ENCODE data around the gene P2RY13. TPM values are rescaled to one million over a fixed set of nuclear protein-coding genes. Genes with fewer than 3 reads are reported as not detected.

P2RY13 gene
- total and polyA plus RNA-seq, 10 of the 15 experiments (the other 5 are each of a cell fraction or from before 2014, with no cell fraction given), result not detected

DNA sequence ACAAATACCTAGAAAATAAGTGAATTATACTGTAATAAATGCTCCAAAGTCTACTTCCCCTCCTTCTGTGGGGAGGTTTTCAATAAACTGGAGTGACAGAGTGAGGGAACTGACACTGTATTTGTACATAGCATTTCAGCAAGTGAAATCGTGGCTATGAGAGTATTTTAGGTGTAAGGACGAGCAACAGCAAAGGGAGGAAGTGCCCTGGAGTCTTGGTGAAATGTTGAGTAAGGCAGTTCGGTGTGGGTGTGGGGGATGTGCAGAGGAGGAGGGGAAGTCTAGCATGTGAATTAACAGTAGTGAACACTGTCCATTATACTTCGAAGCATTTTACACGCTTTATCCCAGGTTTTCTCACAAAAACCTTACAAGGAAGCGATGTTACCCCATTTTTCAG, 18.1 kb upstream of the P2RY13 start:
- Histone ChIP-seq H2AFZ (ENCODE audit: control insufficient read depth, low read depth, low read length) (no peak overlapping the region), H3K9me3 (replicated peaks; ENCODE audit: control insufficient read depth, insufficient read depth, low read length) (no peaks in the 10 kb centered on the region), H3K27ac (ENCODE audit: control insufficient read depth, insufficient read depth) (no peak overlapping the region), H3K9ac (ENCODE audit: control insufficient read depth, insufficient read depth, low read length) (no peak overlapping the region), H3K4me3 (no peak overlapping the region), H3K4me2 (ENCODE audit: control insufficient read depth, insufficient read depth) (no peak overlapping the region), H3K4me1 (ENCODE audit: control insufficient read depth, insufficient read depth, low read length) (peaks cover 14% of the 10 kb centered on the region), H3K36me3 (ENCODE audit: control insufficient read depth in 2 of 2, insufficient read depth in 2 of 2, low read length in 1 of 2) (no peaks in the 10 kb centered on the region), H4K20me1 (ENCODE audit: control insufficient read depth, insufficient read depth) (no peaks in the 10 kb centered on the region), H3K27me3 (replicated peaks in 1 of 2; ENCODE audit: control insufficient read depth in 2 of 2, insufficient read depth in 2 of 2, low read length in 1 of 2) (no peaks in the 10 kb centered on the region), H3K79me2 (ENCODE audit: control insufficient read depth, insufficient read depth, low read length) (no peaks in the 10 kb centered on the region)
- 17% methylated on average over 6 of the region's 6 CpGs for WGBS (ENCODE audit: insufficient coverage, insufficient replicate concordance, low lambda C conversion rate, missing lambda C conversion rate)
- intact Hi-C loops (cut with micrococcal nuclease; ENCODE audit: unreplicated experiment), result no loop called here
- RAD21 ChIA-PET (ENCODE audit: unreplicated experiment), result no interaction called here
- in situ Hi-C loops (cut with MboI), result no loop called here
- FAIRE-seq (no peak), ATAC-seq (no peak), DNase-seq (ENCODE audit: low read depth, low spot score) (no peak)
- SMC1A ChIA-PET (ENCODE audit: uncharacterized antibody, unreplicated experiment), result interaction anchor here (1.0 kb wide), 1 partner anchor 8 kb away, joined by 3 read pairs; no protein-coding TSS in a partner anchor
- POLR2A ChIA-PET, result no interaction called here
- no TSS peak for BruUV-seq (replicated peaks)
- TF ChIP-seq SPI1 (IDR thresholded peaks at IDR 0.05; ENCODE audit: borderline replicate concordance, insufficient read depth, low read depth, low read length) (peak; percentile 6; the same call in 1 of the 2 replicates), KAT2A (conservative IDR thresholded peaks at IDR 0.05; ENCODE audit: control insufficient read depth, low read depth, low read length) (no peak), EGR1 (IDR thresholded peaks at IDR 0.05; ENCODE audit: borderline replicate concordance in 1 of 2, low read depth in 2 of 2, low read length in 2 of 2) (no peak), FOXK2 (IDR thresholded peaks at IDR 0.05) (no peak)
- CTCF ChIA-PET, result no interaction called here

DNA sequence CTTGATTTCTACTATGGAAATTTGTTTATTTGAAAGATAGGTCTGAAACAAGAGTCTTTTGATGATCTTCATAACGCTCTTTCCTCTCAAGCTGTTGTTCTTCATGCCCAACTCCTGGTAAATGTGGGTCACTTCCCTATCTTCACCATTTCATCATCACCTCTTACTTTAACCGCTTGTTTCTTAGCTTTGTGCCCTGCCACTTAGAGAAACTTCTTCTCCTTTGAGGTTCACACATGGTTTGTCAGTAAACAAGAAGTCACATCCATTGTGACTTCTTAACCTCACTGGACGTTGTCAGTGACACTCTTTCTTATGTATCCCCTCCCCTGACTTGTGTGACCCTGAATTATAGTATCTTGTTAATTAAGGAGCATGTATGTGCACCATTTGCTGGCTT, 16.9 kb upstream of the P2RY13 start:
- TF ChIP-seq, protein P1, sequence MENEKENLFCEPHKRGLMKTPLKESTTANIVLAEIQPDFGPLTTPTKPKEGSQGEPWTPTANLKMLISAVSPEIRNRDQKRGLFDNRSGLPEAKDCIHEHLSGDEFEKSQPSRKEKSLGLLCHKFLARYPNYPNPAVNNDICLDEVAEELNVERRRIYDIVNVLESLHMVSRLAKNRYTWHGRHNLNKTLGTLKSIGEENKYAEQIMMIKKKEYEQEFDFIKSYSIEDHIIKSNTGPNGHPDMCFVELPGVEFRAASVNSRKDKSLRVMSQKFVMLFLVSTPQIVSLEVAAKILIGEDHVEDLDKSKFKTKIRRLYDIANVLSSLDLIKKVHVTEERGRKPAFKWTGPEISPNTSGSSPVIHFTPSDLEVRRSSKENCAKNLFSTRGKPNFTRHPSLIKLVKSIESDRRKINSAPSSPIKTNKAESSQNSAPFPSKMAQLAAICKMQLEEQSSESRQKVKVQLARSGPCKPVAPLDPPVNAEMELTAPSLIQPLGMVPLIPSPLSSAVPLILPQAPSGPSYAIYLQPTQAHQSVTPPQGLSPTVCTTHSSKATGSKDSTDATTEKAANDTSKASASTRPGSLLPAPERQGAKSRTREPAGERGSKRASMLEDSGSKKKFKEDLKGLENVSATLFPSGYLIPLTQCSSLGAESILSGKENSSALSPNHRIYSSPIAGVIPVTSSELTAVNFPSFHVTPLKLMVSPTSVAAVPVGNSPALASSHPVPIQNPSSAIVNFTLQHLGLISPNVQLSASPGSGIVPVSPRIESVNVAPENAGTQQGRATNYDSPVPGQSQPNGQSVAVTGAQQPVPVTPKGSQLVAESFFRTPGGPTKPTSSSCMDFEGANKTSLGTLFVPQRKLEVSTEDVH (IDR thresholded peaks at IDR 0.05; ENCODE audit: low read depth, partially characterized antibody), result no peak
- TF ChIP-seq, protein P2, sequence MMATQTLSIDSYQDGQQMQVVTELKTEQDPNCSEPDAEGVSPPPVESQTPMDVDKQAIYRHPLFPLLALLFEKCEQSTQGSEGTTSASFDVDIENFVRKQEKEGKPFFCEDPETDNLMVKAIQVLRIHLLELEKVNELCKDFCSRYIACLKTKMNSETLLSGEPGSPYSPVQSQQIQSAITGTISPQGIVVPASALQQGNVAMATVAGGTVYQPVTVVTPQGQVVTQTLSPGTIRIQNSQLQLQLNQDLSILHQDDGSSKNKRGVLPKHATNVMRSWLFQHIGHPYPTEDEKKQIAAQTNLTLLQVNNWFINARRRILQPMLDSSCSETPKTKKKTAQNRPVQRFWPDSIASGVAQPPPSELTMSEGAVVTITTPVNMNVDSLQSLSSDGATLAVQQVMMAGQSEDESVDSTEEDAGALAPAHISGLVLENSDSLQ (IDR thresholded peaks at IDR 0.05), result no peak
- TF ChIP-seq CHD1 (IDR thresholded peaks at IDR 0.05; ENCODE audit: low read depth, low read length) (no peak), EZH2 (IDR thresholded peaks at IDR 0.05; ENCODE audit: borderline replicate concordance, control insufficient read depth, low read depth, low read length) (no peak)
- POLR2A ChIA-PET, result interaction anchor here (0.5 kb wide), 1 partner anchor 22 kb away, joined by 3 read pairs; no protein-coding TSS in a partner anchor
- CTCF ChIA-PET, result interaction anchor here (0.6 to 1.0 kb wide), 3 partner anchors 58 to 178 kb away, joined by 3 read pairs; no protein-coding TSS in a partner anchor
- in situ Hi-C loops (cut with MboI) (no loop called here), intact Hi-C loops (cut with micrococcal nuclease; ENCODE audit: unreplicated experiment) (no loop called here)
- FAIRE-seq, result no peak
- no peaks in the 10 kb centered on the region for H3K27me3 ChIP-seq (replicated peaks in 1 of 2; ENCODE audit: control insufficient read depth in 2 of 2, insufficient read depth in 2 of 2, low read length in 1 of 2)
- no peak overlapping the region for H2AFZ ChIP-seq (ENCODE audit: control insufficient read depth, low read depth, low read length)
- SMC1A ChIA-PET (ENCODE audit: uncharacterized antibody, unreplicated experiment), result interaction anchor here (1.3 kb wide), 1 partner anchor 22 kb away, joined by 4 read pairs; no protein-coding TSS in a partner anchor
- no peaks in the 10 kb centered on the region for H4K20me1 ChIP-seq (ENCODE audit: control insufficient read depth, insufficient read depth)
- H3K4me3 ChIP-seq, result no peak overlapping the region
- no peaks in the 10 kb centered on the region for H3K79me2 ChIP-seq (ENCODE audit: control insufficient read depth, insufficient read depth, low read length)
- 60% methylated on average over 3 of the region's 3 CpGs for WGBS (ENCODE audit: insufficient coverage, insufficient replicate concordance, low lambda C conversion rate, missing lambda C conversion rate)
- no peak for ATAC-seq
- H3K36me3 ChIP-seq (ENCODE audit: control insufficient read depth in 2 of 2, insufficient read depth in 2 of 2, low read length in 1 of 2), result no peaks in the 10 kb centered on the region
- H3K4me2 ChIP-seq (ENCODE audit: control insufficient read depth, insufficient read depth), result no peak overlapping the region
- no peak overlapping the region for H3K9ac ChIP-seq (ENCODE audit: control insufficient read depth, insufficient read depth, low read length)
- RAD21 ChIA-PET (ENCODE audit: unreplicated experiment), result interaction anchor here (1.4 kb wide), 1 partner anchor 11 kb away, joined by 3 read pairs; no protein-coding TSS in a partner anchor
- no peak overlapping the region for H3K27ac ChIP-seq (ENCODE audit: control insufficient read depth, insufficient read depth)
- peaks cover 4% of the 10 kb centered on the region; the same call in 1 of the 2 replicates for H3K4me1 ChIP-seq (ENCODE audit: control insufficient read depth, insufficient read depth, low read length)
- no TSS peak for BruUV-seq (replicated peaks)
- no peak for DNase-seq (ENCODE audit: low read depth, low spot score)
- no peaks in the 10 kb centered on the region for H3K9me3 ChIP-seq (replicated peaks; ENCODE audit: control insufficient read depth, insufficient read depth, low read length)
